Spleen (tissue), 11 donors: ENCODE results near the gene FHIT. TPM values are rescaled to one million over a fixed set of nuclear protein-coding genes. Genes with fewer than 3 reads are reported as not detected.

ENCODE experiments used
- DNase-seq: peaks from one replicate; pipeline ENCODE4 v3.0.0-alpha.2; 2020
- H3K27ac ChIP-seq, 8 donors: fragments of 200-600 bp; sonication (generic) in 7 of 8; 1 replicate in 4 of 8; 2 replicates in 4 of 8; pipeline versions ENCODE4 v1.5.0 to v1.8.0; 2016 to 2021; ENCODE audit warnings: inconsistent platforms in 4 of 8, mild to moderate bottlenecking in 4 of 8, moderate library complexity in 1 of 8
- H3K27me3 ChIP-seq, 7 donors: fragments of 200-600 bp; sonication (generic) in 6 of 7; replicated peaks in 1 of 7; 1 replicate in 4 of 7; 2 replicates in 3 of 7; pipeline versions ENCODE4 v1.5.0 to v1.8.0; 2016 to 2021; ENCODE audit warnings: inconsistent platforms in 3 of 7, mild to moderate bottlenecking in 1 of 7
- H3K36me3 ChIP-seq, 6 donors: fragments of 200-600 bp; sonication (generic) in 5 of 6; 1 replicate in 4 of 6; 2 replicates in 2 of 6; pipeline versions ENCODE4 v1.5.0 to v1.8.0; 2016 to 2021; ENCODE audit warnings: inconsistent platforms in 2 of 6
- H3K4me1 ChIP-seq, 6 donors: fragments of 200-600 bp; sonication (generic) in 5 of 6; 1 replicate in 3 of 6; 2 replicates in 3 of 6; pipeline versions ENCODE4 v1.5.0 to v1.8.0; 2016 to 2021; ENCODE audit warnings: inconsistent platforms in 3 of 6
- H3K4me3 ChIP-seq, 8 donors: fragments of 200-600 bp; sonication (generic) in 7 of 8; 1 replicate in 4 of 8; 2 replicates in 4 of 8; pipeline versions ENCODE4 v1.5.0 to v1.8.0; 2016 to 2021; ENCODE audit warnings: inconsistent platforms in 4 of 8, mild to moderate bottlenecking in 4 of 8, moderate library complexity in 2 of 8
- H3K9me3 ChIP-seq, 8 donors: fragments of 200-600 bp; sonication (generic) in 7 of 8; 1 replicate in 4 of 8; 2 replicates in 4 of 8; pipeline versions ENCODE4 v1.5.0 to v1.8.0; 2016 to 2021; ENCODE audit warnings: inconsistent platforms in 4 of 8
- CTCF ChIP-seq, 11 experiments: fragments of 200-600 bp in 7 of 11; fragments of 450-650 bp in 4 of 11; sonication (generic) in 4 of 11; IDR thresholded peaks in 8 of 11; conservative IDR thresholded peaks in 3 of 11; 1 replicate in 7 of 11; 2 replicates in 4 of 11; pipeline versions ENCODE4 v1.4.0 to v1.8.0; 2016 to 2021; ENCODE audit warnings: antibody characterized with exemption in 11 of 11, inconsistent platforms in 4 of 11, mild to moderate bottlenecking in 1 of 11
- POLR2A ChIP-seq, 3 donors: fragments of 450-650 bp; IDR thresholded peaks; one replicate each; pipeline ENCODE4 v1.5.1; 2017; ENCODE audit warnings: antibody characterized with exemption in 3 of 3, mild to moderate bottlenecking in 1 of 3
- POLR2AphosphoS5 ChIP-seq, 3 donors: sonication (generic); formaldehyde crosslinking; IDR thresholded peaks; one replicate each; pipeline ENCODE4 v1.5.1; 2017; ENCODE audit warnings: antibody characterized with exemption in 3 of 3
- WGBS, 5 donors: extraction: QIAGEN DNeasy Blood & Tissue Kit in 3 of 5; methylation state at CpG; one replicate each; pipeline versions ENCODE4 v1.1.5 to v1.1.7; 2013 to 2018; 5-methylcytosine and 5-hydroxymethylcytosine counted together
- intact Hi-C: fragments of 100-400 bp; cut with DNase I; formaldehyde crosslinking; loops from one replicate; pipeline ENCODE4 v1.15.0; 2023; ENCODE audit warnings: low total_unique reads
- polyA plus RNA-seq, 3 donors: library from polyadenylated mRNA; stranded (reverse); fragments of 200-250 nt; gene quantifications; one replicate each; pipeline ENCODE4 v1.2.1, GENCODE V29; 2013
- total RNA-seq, 7 donors: library from RNA; depleted of rRNA in 3 of 7; stranded (reverse); fragments of >200 nt in 3 of 7; fragmentation: NEBNext Ultra II Directional in 4 of 7; extraction: Animal tissue kit (Norgen Biotek cat#: 25700) in 4 of 7; gene quantifications; one replicate each; pipeline versions ENCODE4 v1.1.0 to v1.2.1, GENCODE V29; 2016 to 2021
- donor health status: healthy with polysubstance abuse.
- donor health status: DM: no; HTN: no; CAD: no; lungs with moderate emphysema.
- donor health status: DM: no; HTN: no; CAD: no.
- donor health status: Bipolar disorder and iron deficiency.
- donor health status: healthy.
- donor health status: DM: no; HTN: no; CAD: no.
- donor health status: DM: yes; HTN: yes; CAD: no.

Gene FHIT
- total and polyA plus RNA-seq, 10 donors: 4.1 to 23.1 (median 12.2) TPM

GRCh38 chr3:61277411-61277810 lies 26.2 kb upstream of the FHIT start:
- no peaks in the 10 kb centered on the region for H3K4me1 ChIP-seq
- H3K4me3 ChIP-seq: no peak overlapping the region
- intact Hi-C loops: no loop called here
- no peaks in the 10 kb centered on the region for H3K27me3 ChIP-seq
- H3K27ac ChIP-seq: no peak overlapping the region
- no peak for DNase-seq
- 74 to 96% (median 88%) methylated on average over 2 of the region's 2 CpGs for WGBS, 5 donors
- no peaks in the 10 kb centered on the region for H3K36me3 ChIP-seq
- no peak for TF ChIP-seq POLR2AphosphoS5 (IDR thresholded peaks at IDR 0.05)
- no peak for TF ChIP-seq POLR2A (IDR thresholded peaks at IDR 0.05)
- no peak for TF ChIP-seq CTCF (IDR thresholded peaks at IDR 0.05 in 8 of 11, conservative IDR thresholded peaks at IDR 0.05 in 3 of 11)
- H3K9me3 ChIP-seq: no peaks in the 10 kb centered on the region

GRCh38 chr3:61269435-61269834 lies 18.2 kb upstream of the FHIT start:
- Histone ChIP-seq H3K36me3 (no peaks in the 10 kb centered on the region), H3K27me3 (no peaks in the 10 kb centered on the region), H3K27ac (no peak overlapping the region), H3K9me3 (no peaks in the 10 kb centered on the region), H3K4me3 (no peak overlapping the region), H3K4me1 (no peaks in the 10 kb centered on the region)
- no peak for TF ChIP-seq POLR2A (IDR thresholded peaks at IDR 0.05)
- TF ChIP-seq CTCF (IDR thresholded peaks at IDR 0.05 in 8 of 11, conservative IDR thresholded peaks at IDR 0.05 in 3 of 11): no peak
- no peak for TF ChIP-seq POLR2AphosphoS5 (IDR thresholded peaks at IDR 0.05)
- no peak for DNase-seq
- intact Hi-C loops: no loop called here
- 73 to 96% (median 91%) methylated on average over 6 of the region's 6 CpGs for WGBS, 5 donors

- intact Hi-C loops: no loop called here
- TF ChIP-seq POLR2A (IDR thresholded peaks at IDR 0.05) (no peak), CTCF (IDR thresholded peaks at IDR 0.05 in 8 of 11, conservative IDR thresholded peaks at IDR 0.05 in 3 of 11) (no peak), POLR2AphosphoS5 (IDR thresholded peaks at IDR 0.05) (no peak)
- Histone ChIP-seq H3K4me3 (no peak overlapping the region), H3K27ac (no peak overlapping the region), H3K9me3 (no peaks in the 10 kb centered on the region), H3K27me3 (no peaks in the 10 kb centered on the region), H3K36me3 (no peaks in the 10 kb centered on the region), H3K4me1 (no peaks in the 10 kb centered on the region)
- WGBS, 5 donors: 17 to 68% (median 64%) methylated on average over 2 of the region's 2 CpGs
- no peak for DNase-seq
Measured at GRCh38 chr3:61268644-61269043, 17.4 kb upstream of the FHIT start.

- Histone ChIP-seq H3K27ac (no peak overlapping the region), H3K4me1 (no peaks in the 10 kb centered on the region), H3K4me3 (no peak overlapping the region), H3K9me3 (peaks cover 0 to 11% (median 0%) of the 10 kb centered on the region in 8 donors), H3K27me3 (no peaks in the 10 kb centered on the region), H3K36me3 (no peaks in the 10 kb centered on the region)
- intact Hi-C loops: no loop called here
- 97 to 99% (median 98%) methylated on average over 2 of the region's 2 CpGs for WGBS, 5 donors
- TF ChIP-seq POLR2AphosphoS5 (IDR thresholded peaks at IDR 0.05) (no peak), POLR2A (IDR thresholded peaks at IDR 0.05) (no peak), CTCF (IDR thresholded peaks at IDR 0.05 in 8 of 11, conservative IDR thresholded peaks at IDR 0.05 in 3 of 11) (no peak)
- no peak for DNase-seq
Measured at GRCh38 chr3:61264281-61264680, 13.0 kb upstream of the FHIT start.
